Mammary epithelial cell (primary cell): ENCODE results near the gene TECPR1.

Experiments
- EZH2 ChIP-seq: IDR thresholded peaks from 2 replicates; pipeline ENCODE4 v1.6.1; 2012; ENCODE audit warnings: low read length, inconsistent platforms, borderline replicate concordance
- TF ChIP-seq, protein P1 (sequence below), 2 donors: IDR thresholded peaks in 1 of 2; conservative IDR thresholded peaks in 1 of 2; 2 replicates each; pipeline ENCODE4 v1.5.1; 2011 to 2012; ENCODE audit warnings: inconsistent platforms in 2 of 2, low read length in 2 of 2, mild to moderate bottlenecking in 2 of 2, control low read depth in 1 of 2, low read depth in 1 of 2; ENCODE audit not compliant: insufficient read depth in 1 of 2; ENCODE audit errors: extremely low read depth in 1 of 2

DNA sequence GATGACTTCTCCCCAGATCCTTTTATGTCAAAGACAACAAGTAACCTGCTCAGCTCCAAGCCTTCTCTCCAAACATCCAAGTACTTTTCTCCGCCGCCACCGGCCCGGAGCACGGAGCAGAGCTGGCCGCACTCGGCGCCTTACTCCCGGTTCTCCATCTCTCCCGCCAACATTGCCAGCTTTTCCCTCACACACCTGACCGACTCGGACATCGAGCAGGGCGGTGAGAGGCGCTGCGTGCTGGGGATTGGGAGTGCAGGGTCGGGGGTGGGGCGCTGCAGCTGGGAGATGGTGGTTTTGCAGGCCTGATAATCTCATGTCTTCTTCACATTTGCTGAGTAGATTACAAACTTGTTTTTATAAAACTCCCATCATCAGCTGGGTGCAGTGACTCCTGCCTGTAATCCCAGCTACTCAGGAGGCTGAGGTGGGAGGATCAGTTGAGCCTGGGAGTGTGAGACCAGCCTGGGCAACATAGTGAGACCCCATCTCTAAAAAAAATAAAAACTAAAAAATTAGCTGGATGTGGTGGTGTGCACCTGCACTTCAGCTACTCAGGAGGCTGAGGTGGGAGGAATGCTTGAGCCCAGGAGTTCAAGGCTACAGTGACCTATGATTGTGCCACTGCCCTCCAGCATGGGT lies 47.9 kb downstream of the TECPR1 start:
- TF ChIP-seq, protein P1, sequence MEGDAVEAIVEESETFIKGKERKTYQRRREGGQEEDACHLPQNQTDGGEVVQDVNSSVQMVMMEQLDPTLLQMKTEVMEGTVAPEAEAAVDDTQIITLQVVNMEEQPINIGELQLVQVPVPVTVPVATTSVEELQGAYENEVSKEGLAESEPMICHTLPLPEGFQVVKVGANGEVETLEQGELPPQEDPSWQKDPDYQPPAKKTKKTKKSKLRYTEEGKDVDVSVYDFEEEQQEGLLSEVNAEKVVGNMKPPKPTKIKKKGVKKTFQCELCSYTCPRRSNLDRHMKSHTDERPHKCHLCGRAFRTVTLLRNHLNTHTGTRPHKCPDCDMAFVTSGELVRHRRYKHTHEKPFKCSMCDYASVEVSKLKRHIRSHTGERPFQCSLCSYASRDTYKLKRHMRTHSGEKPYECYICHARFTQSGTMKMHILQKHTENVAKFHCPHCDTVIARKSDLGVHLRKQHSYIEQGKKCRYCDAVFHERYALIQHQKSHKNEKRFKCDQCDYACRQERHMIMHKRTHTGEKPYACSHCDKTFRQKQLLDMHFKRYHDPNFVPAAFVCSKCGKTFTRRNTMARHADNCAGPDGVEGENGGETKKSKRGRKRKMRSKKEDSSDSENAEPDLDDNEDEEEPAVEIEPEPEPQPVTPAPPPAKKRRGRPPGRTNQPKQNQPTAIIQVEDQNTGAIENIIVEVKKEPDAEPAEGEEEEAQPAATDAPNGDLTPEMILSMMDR (conservative IDR thresholded peaks at IDR 0.05 in 1 of 2, IDR thresholded peaks at IDR 0.05 in 1 of 2; ENCODE audit: extremely low read depth in 1 of 2, insufficient read depth in 1 of 2, low read depth in 1 of 2, low read length in 2 of 2), result no peak
- TF ChIP-seq EZH2, result no peak
